ENCODE measurements around the gene AGFG2.

AGFG2 gene

GRCh38 chr7:100568896-100569844, 30.2 kb downstream of the AGFG2 start:
- no peak for DNase-seq (ENCODE audit: low read depth, low spot score)
- no peak overlapping the region for H3K27ac ChIP-seq

- no peak overlapping the region for H3K27ac ChIP-seq
- no peak for DNase-seq (ENCODE audit: low read depth, low spot score)
Observed at GRCh38 chr7:100570954-100571828, 32.2 kb downstream of the AGFG2 start.

- no peak for DNase-seq (ENCODE audit: low read depth, low spot score)
- no peak overlapping the region for H3K27ac ChIP-seq
Observed at GRCh38 chr7:100571829-100572116, 32.8 kb downstream of the AGFG2 start.

GRCh38 chr7:100572281-100572948, 33.4 kb downstream of the AGFG2 start:
- no peak for DNase-seq (ENCODE audit: low read depth, low spot score)

GRCh38 chr7:100572949-100573675, 34.1 kb downstream of the AGFG2 start:
- no peak for DNase-seq (ENCODE audit: low read depth, low spot score)
- no peak overlapping the region for H3K27ac ChIP-seq

More at GRCh38 chr7:100572281-100572948, 33.4 kb downstream of the AGFG2 start:
- no peak overlapping the region for H3K27ac ChIP-seq

GRCh38 chr7:100573691-100574361, 34.8 kb downstream of the AGFG2 start, which contains the start of gene SAP25:
Gene SAP25, minus strand, starts transcription at chr7:100573900. Its CDS starts 158 bp downstream, at chr7:100573742.
- DNase-seq (ENCODE audit: low read depth, low spot score), result no peak
- H3K27ac ChIP-seq, result no peak within 1 kb of the TSS

- H3K27ac ChIP-seq, result no peak overlapping the region
Observed at GRCh38 chr7:100574362-100575205, 35.6 kb downstream of the AGFG2 start.

GRCh38 chr7:100575206-100575631, 36.2 kb downstream of the AGFG2 start:
- H3K27ac ChIP-seq, result no peak overlapping the region
- no peak for DNase-seq (ENCODE audit: low read depth, low spot score)

More at GRCh38 chr7:100574362-100575205, 35.6 kb downstream of the AGFG2 start:
- DNase-seq (ENCODE audit: low read depth, low spot score), result no peak

GRCh38 chr7:100575746-100576383, 36.9 kb downstream of the AGFG2 start:
- H3K27ac ChIP-seq, result no peak overlapping the region
- DNase-seq (ENCODE audit: low read depth, low spot score), result no peak

GRCh38 chr7:100576384-100576993, 37.5 kb downstream of the AGFG2 start:
- no peak for DNase-seq (ENCODE audit: low read depth, low spot score)
- no peak overlapping the region for H3K27ac ChIP-seq

- H3K27ac ChIP-seq, result no peak overlapping the region
- DNase-seq (ENCODE audit: low read depth, low spot score), result no peak
Observed at GRCh38 chr7:100577103-100577502, 38.1 kb downstream of the AGFG2 start.

- no peak for DNase-seq (ENCODE audit: low read depth, low spot score)
- H3K27ac ChIP-seq, result no peak overlapping the region
Observed at GRCh38 chr7:100577507-100577906, 38.5 kb downstream of the AGFG2 start.

GRCh38 chr7:100578246-100579183, 39.5 kb downstream of the AGFG2 start:
- DNase-seq (ENCODE audit: low read depth, low spot score), result no peak
- no peak overlapping the region for H3K27ac ChIP-seq

- no peak overlapping the region for H3K27ac ChIP-seq
- no peak for DNase-seq (ENCODE audit: low read depth, low spot score)
Observed at GRCh38 chr7:100580466-100581283, 41.7 kb downstream of the AGFG2 start.

GRCh38 chr7:100582041-100582579, 43.1 kb downstream of the AGFG2 start:
- no peak for DNase-seq (ENCODE audit: low read depth, low spot score)
- H3K27ac ChIP-seq, result peak overlapping the region; percentile 96

Measured in epithelial cell of prostate (primary cell).